HG03066 (cell line): ENCODE results near the gene SEZ6L.
"Not testable (repeated sequence)": the region's sequence is repeated elsewhere in the genome, so short reads cannot be mapped to it uniquely, and the experiment has no call there.

ENCODE experiments used
- ATAC-seq: cut with Tn5 transposase; IDR thresholded peaks from one replicate; pipeline ENCODE4 v1.9.1; 2021; ENCODE audit warnings: low read depth; ENCODE audit not compliant: unreplicated experiment

SEZ6L gene

DNA sequence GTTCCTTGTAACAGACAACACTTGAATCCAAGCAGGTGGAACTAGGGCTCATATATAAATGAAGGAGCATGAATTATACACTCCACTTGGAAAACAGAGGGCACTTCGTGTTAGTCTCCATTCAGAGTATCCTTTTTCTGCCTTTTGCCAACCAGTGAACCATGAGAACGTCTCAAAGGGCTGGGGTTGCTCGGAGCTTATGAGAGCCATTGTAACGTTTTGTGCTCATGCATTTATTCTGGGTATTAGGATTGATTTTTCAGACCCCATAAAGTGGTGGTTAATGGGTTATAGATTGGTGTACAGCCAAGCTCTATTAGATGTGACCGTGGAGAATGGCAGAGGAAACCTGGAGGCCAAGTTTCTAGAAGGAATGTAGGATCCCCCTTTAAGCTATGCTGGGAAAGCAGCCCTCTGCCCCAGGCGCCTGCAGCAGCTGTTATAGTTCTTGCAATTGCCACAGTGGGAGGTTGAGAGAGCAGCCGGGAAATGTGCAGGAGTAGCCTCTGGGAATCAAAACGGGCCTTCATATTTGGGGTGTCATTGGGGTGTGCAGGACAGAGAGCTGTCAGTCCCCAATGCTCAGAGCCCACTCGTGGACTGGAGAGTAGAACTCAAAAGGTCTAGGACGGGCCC, 205.2 kb downstream of the SEZ6L start:
- ATAC-seq = no peak

DNA sequence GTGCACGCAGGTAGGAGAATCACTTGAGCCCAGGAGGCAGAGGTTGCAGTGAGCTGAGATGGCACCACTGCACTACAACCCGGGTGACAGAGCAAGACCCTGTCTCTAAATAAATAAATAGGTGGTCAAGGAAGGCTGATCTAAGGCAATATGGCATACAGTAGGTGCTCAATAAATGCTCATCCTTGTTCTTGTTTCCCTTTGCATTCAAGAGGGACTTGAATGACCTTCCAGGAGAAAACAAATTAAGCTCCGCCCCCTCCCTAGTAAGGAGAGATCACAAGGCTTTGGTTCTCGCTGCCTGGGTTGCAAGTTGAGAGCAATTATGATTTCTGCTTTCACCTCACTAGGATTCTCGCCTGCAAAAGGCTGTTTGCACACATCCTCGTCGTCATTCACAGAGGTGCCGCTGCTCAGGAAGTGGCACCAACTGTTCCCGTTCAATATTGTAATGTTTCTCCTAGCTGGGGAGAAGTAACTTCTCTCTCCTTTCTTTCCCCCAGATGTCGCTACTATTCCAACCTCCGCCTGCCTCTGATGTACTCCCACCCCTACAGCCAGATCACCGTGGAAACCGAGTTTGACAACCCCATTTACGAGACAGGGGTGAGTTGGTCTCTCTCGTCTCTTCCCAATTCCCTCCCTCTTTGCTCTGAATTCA, 208.0 kb downstream of the SEZ6L start:
- no peak for ATAC-seq

DNA sequence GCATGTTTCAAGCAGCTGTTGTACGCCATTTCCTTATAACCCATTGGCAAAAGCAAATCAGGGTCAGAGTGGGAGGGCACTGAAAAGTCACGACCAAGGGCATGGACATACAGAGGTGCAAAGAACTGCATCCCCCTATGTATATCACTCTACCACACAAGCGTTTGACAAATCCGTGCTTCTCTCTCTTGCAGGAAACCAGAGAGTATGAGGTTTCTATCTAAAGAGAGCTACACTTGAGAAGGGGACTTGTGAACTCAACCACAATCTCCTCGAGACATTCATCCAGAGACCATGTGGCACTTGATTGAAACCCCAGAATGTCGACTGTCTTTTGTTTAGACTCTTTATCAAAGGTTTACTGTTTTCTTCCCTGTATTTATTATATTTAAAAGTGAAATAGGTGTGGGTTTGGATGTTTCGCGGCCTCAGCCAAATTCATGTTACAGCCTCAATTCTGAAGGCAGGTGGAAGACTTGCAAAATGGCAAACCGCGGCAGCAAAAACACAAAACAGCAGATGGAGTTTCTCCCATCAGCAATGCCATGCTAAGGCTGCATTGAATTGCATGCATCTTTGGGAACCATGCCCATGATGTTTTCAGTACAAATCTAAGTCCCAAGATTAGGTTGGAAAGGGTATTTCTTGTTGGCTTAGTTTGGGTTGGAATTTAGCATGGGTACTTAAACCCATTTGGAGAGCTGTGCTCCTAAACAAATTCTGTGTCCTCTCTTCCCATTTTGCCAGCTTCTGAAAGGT, 211.0 kb downstream of the SEZ6L start:
- no peak for ATAC-seq

DNA sequence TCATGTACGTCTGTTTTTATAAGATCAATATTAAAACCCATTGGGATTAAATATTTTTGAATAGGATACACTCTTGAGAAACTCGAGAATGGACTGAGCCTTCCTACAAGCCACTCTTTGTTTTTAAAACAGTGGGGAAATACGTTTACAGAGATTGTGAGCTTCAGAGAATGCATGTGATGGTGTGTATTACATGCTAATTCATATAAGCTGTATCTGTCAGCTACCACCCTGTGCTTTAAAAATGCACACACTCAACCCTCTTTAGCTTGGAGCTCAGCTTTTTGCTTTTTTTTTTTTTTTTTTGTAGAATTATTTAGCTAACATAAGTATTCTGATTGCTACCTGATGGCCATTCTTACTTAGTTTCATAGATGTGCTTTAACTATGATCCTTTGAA, 213.5 kb downstream of the SEZ6L start:
- no peak for ATAC-seq

DNA sequence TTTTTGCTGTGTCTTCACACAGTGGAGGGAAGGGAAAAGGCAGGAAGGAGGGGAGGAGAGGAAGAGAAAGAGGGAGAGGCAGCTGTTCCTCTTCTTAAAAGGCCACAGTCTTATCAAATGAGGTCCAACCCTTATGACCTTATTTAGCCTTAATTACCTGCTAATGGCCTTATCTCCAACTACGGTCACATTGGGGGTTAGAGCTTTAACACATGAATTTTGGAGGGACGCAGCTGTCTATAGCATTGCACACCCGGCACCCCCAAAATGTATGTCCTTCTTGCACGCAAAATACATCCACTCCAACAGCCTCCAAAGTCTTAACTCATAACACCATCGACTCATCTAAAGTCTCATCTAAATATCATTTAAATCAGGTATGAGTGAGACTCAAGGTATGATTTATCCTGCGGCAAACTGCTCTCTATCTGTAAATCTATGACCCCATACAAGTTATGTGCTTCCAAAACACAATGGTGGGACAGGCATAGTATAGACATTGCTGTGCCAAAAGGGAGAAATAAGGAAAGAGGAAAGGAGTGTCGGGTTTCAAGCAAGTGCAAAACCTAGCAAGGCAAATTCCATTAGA, 214.8 kb downstream of the SEZ6L start:
- no peak for ATAC-seq

DNA sequence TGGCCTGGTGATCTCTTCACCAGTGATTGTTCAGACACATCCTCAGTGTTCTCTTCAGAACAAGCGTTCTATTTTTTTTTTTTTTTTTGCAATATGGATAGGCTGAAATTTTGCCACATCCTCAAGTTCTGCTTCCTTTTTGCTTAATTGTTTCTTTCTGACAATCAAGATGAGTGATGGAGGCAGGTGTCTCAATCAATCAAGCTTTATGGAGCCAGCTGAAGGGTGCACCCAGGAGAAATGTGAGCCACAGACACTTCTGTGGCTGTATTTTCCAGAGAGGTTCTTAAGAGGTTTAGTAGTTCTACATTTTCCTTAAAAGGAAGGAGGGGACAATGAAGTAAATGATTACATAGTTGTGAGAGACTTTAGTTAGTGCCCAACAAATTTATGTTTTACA, 215.9 kb downstream of the SEZ6L start:
- ATAC-seq = no peak

DNA sequence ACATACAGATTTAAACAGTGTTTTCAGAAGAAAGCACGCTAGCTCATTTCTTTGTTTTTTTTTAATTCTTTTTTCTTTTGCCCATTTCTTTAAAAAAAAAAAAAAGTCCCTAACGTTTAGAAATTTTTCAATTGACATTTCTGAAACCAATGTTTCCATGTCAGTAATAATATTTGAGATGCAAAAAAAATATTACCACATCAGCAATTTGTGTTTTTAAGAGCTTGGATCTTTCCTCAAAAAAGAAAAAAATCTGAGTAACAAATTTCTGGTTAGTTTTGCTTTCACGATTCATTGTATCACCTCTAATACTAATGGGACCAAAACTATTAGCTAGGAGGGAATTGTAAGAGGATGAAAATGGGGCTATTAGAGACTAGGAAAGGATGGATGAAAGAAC, 219.9 kb downstream of the SEZ6L start:
- no peak for ATAC-seq

DNA sequence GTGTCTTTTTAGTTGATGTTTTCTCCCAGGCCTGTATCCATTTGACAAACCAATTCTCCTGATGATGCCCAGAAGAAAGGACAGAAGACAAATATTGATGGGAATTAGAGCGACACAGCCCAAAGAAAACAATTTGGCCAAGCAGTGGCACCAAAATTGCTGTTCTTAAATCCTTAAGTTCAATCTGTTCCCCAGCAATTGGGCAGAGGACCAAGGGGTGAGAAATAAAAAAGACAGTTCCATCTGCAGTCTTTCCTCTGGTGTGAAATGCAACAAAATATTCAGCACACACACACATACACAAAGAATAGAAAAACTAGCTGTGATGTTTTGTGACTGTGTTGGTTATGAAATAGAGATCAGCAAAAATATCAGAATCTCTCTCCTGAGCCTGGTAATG, 221.8 kb downstream of the SEZ6L start:
- no peak for ATAC-seq

DNA sequence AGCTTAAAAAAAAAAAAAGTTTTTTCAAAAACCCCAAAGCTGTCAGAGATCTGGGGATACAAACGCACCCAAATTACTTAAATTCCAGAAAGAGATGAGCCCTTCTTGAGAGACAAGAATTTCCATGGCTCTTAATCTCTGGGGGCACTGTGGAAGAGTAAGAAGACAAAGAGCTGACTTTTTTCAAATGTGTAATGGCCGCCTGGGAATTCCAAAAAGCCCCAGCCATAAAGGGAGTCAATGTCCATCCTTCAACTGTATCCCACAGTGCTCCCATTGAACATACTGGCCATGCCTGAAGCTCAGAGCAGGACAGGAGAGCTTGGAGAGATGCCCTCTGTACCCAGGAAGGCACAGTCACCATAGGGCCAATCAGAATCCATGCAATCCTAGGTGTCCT, 222.4 kb downstream of the SEZ6L start:
- no peak for ATAC-seq

DNA sequence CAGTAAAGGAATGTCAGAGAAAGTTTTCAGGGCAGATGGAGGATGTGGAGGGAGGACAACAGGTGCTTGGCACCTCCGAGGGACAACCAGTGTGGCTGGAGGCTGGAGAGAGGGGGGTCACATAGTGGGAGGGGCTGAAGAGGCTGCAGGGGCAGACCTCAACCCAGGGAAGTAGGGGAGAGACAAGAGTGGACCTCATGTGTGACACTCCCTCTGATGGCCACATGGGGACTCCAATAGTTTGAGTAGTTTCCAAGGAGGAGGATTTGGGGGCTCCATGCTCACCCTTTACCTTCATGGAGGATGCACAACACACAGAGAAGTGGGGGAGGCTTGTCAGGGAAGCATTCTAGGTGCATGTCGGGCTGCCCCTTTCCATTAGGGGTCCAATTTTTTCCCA, 224.7 kb downstream of the SEZ6L start:
- ATAC-seq = no peak

DNA sequence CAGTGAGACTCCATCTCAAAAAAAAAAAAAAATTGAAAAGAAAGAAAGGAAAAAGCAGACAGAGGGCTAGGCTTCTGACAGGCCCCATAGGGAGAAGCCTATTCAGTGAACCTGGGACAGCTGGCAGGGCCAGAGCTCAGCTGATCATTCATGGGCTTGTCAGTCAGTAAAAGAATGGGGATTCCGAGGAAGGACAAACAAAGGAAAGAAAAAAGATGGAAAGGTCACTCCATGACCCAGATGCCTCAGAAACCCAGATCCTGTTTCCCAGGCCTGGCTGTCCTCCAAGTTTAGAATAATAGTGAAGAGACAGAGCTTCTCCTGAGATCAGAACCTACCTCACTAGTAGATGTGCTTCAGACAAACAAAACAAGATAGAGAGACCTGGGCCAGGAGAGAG, 225.5 kb downstream of the SEZ6L start:
- ATAC-seq = no peak

DNA sequence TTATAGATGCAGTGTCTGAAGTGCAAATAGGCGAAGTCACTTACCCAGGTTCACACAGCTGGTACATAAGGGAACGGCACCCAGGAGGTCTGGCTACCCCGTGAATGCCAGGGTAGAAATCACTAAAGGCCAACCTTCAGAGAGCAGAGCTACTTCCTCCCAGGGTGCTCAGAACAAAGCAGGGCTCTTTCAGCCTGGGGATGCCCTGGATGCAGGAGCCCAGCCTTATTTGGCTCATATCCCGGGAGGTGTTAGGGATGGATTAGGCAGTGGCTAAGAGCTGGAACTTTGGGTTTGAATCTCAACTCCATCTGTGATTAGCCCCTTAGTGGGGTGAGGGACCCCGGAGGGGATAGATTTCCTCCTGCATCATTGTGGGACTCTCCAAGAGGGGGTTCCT, 226.7 kb downstream of the SEZ6L start:
- no peak for ATAC-seq

DNA sequence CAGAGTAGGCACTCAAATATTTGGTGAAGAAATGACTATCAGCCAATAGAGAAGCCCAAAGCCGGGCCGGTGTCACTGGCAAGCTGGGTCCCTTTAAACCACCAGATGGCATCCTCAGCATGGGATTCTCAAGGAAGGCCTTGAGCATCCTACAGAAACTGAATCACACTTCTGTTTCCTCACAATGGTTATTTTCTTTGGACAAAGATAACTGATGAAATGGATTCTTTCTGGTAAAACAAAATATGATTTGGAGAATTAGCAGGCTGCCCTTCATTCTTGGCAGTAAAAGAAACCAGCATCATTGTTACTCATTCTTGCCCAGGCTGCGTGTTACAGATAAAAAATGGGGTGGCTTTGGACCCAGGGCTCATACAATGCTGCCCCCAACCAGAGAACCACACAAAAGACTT, 229.5 kb downstream of the SEZ6L start:
- ATAC-seq = no peak

DNA sequence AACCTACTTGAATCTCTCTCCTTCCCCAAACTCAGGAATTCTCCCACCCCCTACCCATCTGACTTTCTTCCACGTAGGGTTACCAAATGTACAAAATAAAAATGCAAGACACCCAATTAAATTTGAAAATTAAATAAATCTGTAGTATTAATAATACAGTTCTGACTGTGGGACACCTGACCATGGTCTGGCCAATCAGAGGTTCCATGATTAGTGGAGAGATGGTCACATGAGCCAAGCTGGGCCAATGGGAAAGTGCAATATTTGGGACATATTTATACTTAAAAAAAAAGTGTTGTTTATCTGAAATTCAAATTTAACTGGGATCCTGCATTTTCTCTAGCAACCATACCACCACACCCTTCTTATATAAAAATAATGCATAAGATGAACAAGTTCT, 230.0 kb downstream of the SEZ6L start:
- no peak for ATAC-seq

DNA sequence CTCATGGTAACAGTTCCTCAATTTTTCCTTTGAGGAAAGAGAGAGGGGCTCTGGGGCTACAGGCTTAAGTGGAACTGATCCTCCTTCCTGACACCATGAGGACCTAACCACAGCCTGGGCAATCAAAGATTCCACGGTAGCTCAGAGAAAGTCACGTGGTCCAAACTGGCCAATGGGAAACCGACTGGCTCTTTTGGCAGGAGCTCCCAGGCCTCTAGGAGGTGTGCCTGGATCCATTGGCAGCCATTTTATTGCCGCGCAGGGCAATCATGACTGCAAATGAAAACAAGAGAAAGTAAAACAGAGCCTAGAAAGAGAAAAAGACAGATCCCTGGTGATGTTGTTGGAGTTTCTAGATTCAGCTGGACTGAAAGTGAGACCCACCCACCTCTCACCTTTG, 232.5 kb downstream of the SEZ6L start:
- no peak for ATAC-seq

DNA sequence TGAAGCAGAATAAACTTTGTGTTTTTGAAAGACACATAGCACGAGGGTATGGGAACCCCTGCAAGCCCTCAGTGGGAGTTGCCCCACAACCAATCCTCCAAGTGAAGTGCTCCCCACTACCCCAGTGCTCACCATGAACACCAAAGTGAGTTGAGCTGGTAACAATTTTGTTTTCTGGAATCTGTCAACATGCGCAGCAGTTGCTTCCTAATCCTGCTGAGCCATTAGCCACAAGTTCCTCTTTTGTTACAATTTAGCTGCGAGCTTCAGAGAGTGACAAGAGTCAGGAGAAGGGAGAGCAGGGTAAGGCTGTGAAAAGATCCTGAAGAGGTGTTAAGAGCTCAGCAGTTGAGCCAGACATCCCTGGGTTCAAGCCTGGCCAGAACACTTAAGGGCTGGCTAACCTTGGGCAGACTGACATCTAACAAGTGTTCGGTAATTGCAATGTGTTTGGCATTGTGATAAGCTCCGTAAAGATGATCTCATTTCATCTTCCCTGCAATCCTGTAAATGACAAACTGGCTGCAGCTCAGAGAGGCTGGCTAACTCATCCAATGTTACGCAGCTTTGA, 235.7 kb downstream of the SEZ6L start:
- ATAC-seq = no peak

DNA sequence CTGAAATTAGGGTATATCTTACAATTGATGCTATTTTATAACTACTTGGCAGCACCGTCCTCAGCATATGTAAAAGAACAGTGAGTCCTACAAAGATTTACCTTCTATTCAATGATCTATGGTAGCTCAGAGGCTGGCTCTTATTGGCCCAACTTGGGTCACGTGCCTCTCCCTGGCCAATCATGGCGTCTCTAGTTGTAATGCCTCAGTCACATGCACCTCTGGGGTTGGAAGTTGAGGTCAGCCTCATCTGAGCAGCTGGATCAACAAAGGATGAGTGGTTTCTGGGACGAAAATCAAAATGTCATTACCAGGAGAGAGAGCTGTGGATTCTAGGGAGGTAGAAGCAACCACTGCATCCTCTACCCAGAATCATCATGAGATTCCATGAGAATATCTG, 236.9 kb downstream of the SEZ6L start:
- no peak for ATAC-seq

DNA sequence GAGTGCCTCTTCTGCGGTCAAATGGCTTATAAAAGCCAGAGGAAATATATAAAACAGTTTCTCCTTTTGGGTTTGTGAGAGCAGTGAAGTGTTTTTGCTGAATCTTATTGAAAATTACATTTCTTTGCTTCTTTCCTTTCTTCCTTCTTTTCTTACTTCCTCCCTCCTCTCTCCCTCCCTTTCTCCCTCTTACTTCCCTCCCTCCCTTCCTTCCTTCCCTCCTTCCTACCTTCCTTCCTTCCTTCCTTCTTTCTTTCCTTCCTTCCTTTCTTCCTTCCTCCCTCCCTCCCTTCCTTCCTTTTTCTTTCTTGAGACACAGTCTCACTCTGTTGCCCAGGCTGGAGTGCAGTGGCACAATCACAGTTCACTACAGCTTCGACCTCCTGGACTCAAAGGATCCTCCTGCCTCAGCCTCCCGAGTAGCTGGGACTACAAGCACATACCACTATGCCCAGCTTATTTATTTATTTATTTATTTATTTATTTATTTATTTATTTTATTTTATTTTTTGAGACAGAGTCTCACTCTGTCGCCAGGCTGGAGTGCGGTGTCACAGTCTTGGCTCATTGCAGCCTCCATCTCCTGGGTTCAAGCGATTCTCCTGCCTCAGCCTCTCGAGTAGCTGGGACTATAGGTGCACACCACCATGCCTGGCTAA, 239.4 kb downstream of the SEZ6L start:
- ATAC-seq = not testable (repeated sequence)

DNA sequence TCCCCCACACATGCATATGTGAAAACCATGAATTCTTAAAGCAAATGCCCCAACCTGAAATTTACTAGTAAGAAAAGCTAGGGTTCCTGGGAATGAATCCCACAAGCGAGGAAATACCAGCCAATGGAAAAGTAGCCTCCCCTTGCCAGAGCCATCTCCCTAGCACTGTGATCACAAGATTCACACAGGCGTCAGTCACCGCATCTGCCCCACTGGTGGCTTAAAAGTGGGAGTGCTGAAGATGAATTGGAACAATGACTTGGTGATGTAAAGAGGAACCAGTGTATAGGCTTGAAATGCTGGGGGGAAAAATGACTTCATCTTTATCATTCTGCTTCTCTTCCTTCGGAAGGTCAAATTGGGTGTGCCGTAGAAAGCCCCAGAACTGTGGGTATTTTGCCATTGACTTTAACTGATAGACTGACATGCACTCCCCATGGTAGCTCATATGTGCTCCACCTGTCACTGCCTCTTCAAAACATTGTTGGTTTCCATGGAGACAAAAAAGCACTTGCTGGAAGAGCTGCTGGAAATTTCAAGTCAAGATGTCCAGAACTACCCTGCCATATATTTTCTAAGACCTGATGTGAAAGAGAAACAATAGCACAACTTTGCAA, 240.6 kb downstream of the SEZ6L start:
- ATAC-seq = no peak

DNA sequence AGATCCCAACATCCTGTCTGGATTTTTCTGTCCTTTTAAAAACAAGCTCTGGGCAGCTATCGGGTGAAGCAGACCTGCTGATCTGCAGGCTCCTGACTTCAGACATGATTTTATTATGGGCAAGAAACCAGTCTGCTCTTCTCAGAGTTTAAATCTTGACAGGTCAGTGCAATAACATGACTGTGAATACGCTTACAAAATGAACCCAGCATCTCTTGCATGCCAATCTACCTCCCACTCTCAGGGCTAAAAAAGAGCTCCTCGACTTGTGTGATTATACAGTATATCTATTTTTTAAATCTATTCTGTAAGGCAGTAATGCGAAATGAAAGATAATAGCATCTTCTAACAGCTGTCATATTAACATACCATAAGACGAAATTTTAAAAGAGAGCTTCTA, 241.1 kb downstream of the SEZ6L start:
- no peak for ATAC-seq
